HG03558 (cell line): ENCODE measurements around the gene GPANK1.

Source experiments
- ATAC-seq: cut with Tn5 transposase; IDR thresholded peaks from one replicate; pipeline ENCODE4 v1.9.1; 2021; ENCODE audit warnings: moderate number of reproducible peaks; ENCODE audit not compliant: unreplicated experiment; ENCODE audit errors: extremely low read depth

Gene GPANK1

DNA sequence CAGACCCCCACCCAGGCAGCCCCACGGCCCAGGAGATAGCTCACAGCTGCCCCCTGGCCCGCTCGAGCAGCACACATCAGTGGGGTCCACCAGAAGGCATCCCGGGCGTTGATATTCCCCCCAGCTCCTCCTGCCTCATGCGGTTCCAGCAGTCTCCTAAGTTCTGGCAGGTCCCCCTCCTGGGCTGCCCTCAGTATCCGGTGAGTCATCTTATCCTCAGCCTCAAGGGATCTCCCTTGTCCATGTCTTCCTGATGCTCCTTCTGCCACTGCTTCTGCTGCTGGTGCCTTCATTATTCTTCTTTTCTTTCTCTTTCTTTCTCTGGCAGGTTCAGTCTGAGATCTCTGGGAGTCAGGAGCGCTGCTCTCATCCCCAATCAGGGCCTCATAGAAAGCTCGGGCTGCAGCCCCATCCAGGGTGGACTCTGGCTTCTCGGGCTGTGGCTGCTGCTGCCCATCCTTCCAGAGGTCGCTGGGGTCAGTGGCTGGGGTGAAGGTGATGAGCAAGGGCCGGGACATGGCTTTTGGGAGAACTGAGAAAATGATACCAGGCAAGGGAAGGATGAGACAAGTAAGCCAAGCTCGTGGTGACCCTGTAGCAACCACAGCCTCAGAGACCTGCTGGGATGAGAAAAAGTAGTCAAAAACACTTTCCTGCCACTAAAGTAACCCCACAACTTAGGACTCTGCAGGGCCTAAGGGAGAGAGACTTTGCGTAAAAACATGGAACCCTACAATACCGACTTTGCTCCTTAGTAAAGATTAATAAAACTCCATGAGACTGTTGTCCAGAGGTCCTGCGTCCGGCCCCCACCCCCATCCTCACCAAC lies 622 bp downstream of the GPANK1 start:
- ATAC-seq = no peak

DNA sequence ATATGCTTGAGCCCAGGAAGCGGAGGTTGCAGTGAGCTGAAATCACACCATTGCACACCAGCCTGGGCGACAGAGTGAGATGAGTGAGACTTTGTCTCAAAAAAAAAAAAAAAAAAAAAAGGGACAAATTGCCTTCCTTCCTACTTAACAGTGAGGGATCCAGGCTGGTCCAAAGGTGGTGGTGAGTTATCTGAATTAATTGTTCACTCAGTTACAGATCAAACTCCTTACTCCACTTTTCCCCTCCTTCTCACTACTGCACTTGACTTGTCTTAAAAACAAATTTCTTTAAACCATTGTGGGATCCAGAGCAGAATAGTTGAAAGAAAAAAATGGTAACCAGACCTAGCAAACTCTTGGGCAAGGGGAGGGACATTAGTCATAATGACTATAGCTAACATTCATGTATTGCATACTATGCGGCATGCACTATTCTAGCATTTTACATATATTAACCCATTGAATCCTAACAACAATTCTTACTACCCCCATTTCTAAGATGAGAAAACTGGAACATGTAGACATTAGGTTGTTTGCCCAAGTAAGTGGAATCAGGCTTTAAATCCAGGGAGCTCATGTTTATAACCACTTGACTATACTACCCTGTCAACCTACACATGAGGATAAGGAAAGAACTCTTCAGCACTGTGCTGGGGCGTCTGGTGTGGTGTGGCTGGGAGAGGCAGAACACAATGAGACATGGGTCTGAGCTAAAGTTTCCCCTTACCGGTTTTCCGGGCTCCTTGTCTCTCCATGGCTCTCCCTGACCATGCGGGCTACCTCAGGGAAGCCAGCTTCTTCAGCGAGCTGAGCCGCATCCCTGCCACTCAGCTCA lies 1.5 kb downstream of the GPANK1 start:
- ATAC-seq = no peak

DNA sequence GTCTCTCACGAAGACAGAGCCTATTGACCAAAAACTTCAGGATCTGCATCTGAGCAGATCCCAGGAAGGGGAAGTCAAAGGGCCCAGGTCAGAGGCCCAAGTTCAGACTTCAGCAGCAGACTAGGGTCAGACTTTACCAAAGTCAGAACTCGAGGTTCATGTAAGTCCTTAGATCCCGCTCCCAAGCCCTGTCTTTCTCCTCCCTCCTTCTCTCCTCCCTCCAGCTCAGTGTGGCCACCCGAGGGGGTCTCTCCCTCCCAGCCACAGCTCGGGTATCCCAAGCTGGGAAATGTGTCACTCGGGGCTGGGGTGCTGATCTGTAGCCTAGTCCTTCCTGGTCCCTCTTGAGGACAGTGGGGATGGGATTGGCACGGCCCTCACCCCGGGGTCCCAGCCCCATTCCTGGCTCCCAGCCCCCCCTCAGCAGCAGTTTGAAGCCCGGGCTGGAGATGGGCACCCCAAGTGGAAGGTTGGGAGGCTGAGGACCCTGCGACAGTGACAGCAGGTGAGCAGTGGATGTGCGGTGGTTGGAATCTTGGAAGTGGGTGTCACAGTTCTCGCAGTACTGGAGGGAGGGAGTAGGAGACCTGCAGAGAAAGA lies 2.6 kb downstream of the GPANK1 start:
- ATAC-seq = no peak

DNA sequence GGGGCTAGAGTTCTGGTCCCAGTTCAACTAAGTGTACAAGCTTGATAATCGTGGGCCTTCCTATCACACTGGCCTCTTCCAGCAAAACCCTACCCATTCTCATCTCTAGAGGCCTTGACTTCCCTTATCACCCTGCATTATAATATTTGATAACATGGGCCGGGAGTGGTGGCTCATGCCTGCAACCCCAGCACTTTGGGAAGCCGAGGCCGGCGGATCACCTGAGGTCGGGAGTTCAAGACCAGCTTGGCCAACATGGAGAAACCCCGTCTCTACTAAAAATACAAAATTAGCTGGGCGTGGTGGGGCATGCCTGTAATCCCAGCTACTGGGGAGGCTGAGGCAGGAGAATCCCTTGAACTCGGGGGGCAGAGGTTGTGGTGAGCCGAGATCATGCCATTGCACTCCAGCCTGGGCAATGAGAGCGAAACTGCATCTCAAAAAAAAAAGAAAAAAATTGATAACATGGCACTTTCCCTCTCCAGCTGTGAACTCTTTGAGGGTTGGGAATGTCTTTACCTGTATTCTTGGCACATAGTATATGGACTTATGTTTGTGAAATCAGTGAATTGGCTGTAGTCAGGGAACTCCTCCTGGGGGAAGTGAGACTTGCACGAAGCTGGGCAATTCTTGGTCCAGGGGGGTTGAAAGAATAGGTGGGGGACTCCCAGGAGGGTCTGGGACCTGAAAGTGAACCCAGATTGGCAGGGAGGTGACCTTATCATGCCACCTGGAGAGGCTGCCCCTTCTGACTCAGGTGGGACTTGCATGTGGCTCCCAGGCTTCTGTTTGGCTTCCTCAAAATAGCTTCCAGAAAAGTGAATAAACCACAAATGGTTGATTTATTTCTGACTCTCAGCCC lies 3.3 kb downstream of the GPANK1 start:
- ATAC-seq = no peak

DNA sequence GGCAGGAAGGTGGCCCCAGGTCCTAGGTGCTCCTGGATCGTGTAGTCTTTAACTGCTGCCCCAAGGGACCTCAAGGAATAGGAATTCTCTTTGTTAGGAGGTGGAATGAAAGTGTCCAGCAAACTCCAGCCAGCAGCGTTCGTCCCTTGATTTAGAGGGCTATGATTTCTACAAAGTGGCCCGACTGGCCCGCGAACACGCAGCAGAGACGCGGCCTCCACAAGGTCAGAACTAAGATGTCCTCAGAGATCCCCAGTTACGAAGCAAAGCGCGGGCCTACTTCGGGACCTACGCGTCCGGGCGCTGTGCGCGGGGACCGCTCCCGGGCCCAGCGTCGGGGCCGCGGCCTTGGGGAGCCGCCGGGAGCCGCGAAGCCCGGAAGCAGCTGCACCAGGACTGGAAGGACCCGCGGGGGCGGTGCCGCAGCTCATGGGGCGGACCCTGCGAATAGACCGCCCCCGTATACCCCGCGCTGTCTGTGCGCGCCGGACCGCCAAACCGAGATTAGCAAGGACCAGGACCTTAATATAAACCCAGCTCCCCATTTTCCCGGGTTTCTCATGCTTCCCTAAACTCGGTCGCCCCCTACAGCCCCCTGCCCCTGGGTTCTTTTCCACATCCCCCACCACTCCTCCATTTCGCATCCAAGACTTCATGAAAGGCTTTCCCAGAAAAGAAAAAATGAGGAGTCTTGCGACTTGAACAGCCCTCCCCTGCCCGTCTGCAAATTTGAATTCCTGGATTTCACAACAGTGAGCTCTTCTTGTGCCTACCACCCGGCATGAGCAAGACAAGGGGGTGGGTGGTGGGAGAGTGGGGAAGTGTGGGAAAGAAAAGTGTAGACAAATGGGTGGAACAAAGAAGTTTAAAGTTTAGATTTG lies 4.2 kb downstream of the GPANK1 start, which contains the start of gene C6orf47:
TSS of gene C6orf47 (minus strand) at position 398 of the 881 bp plus-strand sequence. CDS start 831 bp downstream, outside the sequence.
- ATAC-seq = no peak

DNA sequence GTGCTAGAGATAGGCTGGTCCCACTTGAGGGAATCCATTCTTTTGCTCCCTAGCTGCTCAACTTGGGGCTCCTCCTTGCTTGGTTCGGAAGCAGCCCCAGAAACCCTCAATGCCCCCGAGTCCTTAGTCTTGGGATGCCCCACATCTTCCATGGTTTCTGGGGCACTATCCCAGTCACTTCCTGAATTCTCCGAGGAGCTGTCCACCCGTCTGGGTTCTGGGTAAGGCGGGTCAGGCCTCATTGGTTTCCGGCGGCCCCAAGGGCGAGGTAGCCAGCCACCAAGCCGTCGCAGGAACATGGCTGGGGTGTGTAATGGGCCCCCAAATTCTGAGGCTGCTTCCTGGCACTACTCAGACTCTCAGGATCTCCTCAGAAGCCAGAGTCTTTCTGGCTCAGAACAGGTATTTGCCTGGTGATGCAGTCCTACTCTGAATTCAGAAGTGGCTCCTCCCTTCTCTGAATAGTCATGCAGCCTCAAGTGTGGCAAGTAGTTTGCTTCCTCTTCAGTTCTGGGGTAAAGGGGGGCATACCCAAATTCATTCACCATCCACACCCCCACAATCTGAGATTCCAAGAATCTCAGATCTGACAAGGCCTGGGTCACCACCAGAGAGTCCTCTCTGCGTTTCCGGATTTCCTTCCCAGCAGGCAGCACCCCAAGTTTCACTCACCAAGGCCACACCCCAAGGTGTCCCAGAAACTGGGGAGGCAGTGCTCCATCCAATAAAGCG lies 5.0 kb downstream of the GPANK1 start:
- no peak for ATAC-seq

DNA sequence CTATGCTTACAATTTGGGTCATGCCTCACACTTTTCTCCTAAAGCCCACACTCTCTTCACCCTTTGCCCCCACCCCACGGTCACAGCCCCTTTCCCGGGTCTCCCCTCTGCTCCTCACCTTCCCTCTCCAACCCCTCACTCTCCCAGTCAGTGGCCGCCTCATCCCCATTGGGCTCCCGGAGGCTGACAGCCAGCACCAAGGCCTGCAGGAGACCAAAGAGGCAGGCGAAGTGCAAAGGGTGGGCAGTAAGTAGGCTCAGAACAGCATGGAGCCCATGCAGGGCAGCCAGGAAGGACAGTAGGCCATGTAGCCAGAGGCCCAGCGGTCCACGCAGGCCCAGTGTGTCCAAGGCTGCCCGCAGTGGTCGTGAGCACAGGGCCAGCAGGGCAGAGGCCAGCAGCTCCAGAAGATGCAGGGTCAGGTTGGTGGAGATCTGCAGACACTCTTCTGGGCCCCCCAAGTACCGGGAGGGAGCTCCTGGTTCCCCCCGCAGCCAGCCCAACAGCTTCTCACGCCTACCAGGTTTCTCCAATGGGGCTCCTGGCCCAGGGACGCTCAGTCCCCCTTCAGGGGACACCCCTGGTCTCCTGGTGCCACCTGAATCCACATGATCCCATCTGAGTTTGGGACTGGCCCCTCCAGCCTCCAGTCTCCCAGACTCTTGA lies 5.7 kb downstream of the GPANK1 start:
- no peak for ATAC-seq

DNA sequence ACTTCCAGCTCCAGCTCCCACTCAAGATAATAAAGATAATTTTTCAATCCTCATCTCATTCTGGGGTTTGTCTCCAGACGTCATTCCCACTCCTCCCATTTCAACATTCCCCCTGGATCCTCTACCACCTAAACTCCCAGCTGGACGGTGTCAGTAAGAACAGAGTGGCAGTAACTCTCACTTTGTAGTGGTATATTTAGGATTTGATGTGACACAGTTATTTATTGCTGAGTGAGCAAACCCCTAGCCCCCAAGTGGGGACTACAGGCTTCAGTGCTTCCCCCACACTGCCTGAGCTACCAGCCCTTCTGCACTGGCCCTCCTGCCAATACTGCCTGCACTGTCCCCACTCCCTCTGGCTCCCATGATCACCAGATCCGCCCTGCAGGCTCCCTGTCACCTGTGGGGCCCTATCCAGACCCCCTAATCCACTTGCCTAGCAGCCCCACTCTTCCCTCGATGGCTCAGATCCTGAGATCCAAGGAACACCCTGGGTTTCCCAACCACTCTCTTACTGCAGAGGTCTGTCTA lies 6.6 kb downstream of the GPANK1 start:
- no peak for ATAC-seq

DNA sequence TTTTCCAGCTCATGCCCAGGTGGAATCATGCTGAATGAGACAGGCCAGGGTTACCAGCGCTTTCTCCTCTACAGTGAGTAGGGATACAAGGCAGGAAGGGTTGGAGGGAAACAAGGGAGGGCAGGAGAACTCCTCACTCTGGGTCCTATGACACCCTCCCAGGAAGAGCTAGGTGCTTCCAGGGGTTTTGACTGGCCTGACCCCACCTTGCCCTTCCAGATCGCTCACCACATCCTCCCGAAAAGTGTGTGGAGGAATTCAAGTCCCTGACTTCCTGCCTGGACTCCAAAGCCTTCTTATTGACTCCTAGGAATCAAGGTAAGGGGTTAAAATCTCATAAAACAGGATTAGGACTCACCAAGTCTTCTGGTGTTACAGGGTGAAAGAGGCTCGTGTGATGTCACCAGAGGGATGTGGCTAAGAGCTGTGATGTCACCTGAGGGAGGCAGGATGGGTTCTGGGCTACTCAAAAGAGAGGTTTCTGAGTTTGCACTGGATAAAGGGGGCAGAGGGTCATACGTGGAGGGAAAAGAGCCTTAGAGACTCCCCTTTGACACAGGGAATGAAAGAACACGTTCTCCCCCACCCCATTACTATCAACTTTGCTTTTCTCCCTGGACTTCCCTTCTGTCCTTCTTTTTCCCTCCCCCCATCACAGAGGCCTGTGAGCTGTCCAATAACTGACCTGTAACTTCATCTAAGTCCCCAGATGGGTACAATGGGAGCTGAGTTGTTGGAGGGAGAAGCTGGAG lies 7.2 kb downstream of the GPANK1 start:
- ATAC-seq = no peak

DNA sequence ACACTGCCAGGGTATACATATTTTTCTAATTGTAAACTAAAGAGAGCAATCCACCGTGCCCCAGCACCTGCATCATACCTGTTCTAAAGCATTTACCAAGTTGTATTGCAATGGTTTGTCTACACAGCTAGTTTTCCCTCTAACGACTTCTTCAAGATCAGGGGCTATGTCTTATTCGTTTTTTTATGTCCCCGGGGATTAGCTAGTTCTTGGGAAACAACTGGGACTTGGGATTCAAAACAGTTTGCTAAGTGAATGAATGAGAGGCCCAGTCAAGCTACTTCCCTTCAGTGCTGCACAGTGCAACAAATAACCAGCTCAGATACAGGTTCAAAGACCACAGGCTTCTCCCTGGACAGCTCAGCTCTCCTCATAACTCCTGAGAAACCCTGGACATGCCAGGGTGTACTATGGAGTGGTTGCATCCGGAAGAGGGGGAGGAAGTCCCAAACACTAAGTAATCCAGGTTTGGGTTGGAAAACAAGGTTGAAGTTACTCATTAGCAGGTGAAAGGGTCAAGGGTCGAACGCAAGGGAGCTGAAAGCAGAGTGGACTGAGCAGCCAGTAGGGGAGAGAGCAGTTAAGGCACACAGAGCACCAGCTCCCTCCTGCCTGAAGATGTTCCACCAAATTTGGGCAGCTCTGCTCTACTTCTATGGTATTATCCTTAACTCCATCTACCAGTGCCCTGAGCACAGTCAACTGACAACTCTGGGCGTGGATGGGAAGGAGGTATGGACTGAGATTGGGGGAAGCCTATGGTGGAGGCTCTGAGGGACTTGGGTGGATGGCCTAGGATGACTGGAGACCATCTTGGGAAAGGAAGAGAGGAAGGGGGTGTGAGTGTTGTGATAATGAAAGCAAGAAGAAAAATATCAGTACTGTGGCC lies 9.2 kb downstream of the GPANK1 start, which contains the start of gene APOM:
TSS of gene APOM (plus strand) at position 546 of the 889 bp plus-strand sequence. CDS start at position 619, 73 bp downstream.
- ATAC-seq = no peak

DNA sequence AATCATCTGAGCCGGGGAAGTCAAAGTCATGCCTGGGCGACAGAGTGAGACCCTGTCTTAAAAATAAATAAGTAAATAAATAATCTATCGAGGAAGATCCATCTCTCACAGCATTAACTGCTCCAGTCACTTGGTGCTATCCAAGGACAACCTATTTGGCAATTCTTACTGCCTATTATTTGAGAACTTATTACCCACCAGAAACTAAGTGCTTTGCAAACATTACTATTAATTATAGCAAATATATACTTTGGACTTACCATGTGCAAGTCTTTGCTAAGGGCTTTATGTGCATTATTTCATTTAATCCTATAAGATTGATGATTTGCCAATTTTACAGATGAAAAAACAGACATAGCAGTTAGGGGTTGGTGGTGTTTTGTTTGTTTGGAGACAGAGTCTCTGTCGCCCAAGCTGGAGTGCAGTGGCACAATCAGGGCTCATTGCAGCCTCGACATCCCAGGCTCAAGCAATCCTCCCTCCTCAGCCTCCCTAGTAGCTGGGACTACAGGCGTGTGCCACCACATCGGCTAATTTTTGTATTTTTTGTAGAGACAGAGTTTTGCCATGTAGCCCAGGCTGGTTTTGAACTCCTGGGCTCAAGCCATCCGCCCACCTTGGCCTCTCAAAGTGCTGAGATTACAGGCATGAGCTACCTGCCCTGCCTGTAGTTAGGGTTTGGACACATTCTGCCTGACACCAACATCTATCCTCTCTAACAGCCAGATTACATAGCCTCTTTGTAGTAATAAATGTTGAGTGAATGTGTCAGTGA lies 10.0 kb downstream of the GPANK1 start:
- no peak for ATAC-seq

DNA sequence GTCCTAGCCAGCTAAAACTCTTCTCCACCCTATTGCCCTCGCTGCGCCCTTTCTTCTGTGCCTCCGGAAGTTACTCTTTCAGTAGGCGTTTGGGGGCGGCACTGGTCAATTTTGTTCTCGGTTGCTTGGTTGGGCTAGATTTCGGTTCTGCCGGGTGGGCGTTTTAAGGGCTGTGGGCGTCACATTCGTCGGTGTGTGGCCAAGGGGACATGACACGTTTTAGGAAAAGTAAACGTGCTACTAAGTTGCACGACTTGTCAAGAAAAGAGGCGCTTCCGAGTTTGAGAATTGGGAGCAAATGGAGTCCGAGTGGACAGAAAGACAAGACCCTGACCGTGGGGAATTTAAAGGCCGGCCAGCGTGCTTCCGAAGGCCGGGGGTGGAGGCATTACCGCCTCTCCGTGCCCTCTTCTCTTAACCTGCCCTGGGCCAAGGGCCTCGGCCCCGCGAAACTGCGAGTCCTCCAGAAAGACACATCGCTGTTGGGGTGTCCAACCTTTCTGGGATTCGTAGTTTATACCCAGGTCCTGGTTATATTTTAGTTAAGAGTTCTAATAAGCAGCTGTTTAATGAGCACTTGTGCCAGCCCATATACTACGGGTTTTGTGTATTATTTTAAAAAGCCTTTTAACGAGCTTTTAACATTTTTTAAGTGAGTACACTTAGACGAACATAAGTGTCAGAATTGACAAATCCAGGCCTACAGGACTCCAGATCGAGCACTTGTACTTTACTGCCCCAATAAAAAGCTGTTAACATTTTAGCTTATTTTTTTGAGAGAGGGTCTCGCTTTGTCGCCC lies 11.7 kb downstream of the GPANK1 start:
- ATAC-seq = no peak

DNA sequence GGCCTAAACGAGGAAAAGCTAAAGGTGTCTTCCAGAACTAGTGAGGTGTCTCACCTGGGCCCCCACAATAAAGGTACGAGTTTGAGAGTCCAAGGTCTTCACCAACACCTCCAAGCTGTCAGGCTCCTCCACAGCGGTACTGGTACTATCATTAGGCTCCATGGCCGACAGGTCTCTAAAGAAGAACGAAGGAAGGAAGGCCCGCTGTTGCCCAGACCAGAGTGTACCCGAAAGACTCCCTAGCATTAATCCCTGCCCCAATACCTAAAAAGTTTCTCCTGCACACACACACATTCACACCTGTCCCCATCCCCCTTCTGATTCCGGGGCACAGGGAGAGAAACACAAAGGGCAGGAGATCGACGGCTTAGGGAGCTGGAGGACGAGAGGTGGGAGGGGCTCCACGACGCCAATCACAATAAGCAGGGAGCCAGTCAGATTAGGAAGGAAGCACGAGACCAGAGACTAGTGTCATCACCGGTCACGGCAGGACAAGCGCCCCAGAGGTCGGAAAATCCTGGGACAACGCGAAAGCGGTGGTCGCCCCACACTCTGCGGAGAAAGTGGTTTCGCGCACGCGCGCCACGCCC lies 13.1 kb downstream of the GPANK1 start:
- ATAC-seq = no peak

DNA sequence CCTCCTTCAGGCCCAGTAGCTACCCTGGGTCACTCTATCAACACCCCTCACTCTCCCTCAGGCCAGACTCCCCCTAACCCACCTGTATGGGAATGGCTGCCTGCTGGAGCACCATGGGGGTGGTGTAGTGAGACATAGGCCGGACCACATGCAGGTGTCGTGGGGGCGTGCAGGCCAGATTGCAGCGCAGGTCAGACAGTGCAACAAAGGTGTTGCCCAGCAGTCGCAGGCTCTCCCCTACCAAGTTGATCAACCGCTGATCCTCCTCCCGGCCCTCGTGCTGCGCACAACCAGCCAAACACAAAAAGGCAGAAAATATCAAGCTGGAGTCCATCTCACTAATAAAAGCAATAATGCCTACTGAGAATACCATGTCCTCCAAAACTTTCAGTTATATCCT lies 19.5 kb downstream of the GPANK1 start:
- ATAC-seq = no peak
